ENCODE results near the gene TRIB2.
A peak's percentile ranks its signal among the peaks of the same experiment; 100 is the strongest.
"Not testable (repeated sequence)": the region's sequence is repeated elsewhere in the genome, so short reads cannot be mapped to it uniquely, and the experiment has no call there.

Gene TRIB2

GRCh38 chr2:12716282-12717190 is at the start of gene TRIB2:
TRIB2 (plus strand) TSS chr2:12716936; CDS start chr2:12718308, 1,372 bp downstream.
- peak; percentile 92 for DNase-seq

DNA sequence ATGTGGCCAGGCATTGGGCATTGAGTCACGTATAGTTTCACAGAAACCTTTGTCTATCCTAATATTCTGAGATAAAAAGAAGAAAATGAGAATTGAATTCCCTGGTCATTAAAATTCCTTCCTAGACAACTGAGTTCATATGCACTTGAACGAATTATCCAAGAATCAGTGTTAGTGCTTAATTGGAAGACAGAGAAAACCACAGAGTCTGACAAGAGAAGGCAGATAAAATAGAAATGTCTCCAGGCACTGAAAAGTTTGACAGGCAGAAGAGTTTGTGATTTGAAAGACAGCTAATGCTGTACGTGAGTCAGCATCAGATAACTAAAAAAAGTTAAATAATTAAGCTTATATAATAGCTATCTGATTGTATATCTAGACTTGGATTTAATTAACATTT is 47.7 kb upstream of the TRIB2 start:
- DNase-seq, result no peak

DNA sequence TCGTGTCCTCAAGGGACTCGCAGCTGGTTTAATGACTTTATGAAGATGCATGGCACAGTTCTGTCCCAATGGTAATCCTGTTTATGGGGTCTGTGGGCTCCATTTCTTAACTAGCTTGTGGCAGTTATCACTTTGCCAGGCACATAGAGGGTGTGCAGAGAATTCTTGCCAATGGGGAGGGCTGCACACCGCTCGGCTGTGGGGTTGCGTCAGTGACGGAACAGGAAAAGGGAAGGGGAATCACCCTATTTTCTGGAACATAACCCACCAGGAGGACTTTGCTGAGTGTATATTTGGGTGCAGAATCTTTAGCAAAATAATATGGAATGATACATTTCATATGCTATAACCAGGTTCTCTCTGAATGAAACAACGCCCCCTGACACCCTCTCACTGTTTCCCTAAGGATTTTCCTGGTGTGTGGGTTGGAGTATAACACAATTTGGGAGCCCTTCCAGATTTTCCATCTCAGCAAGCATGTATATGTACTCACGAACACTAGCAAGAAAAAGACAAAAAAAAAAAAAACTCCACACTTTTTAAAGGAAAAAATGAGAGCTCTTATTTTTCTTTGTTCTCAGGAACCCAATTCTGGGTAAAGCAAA is 43.9 kb upstream of the TRIB2 start:
- DNase-seq, result no peak

- no peak for DNase-seq
These were observed 42.0 kb upstream of the TRIB2 start for GRCh38 chr2:12674644-12675328.

DNA sequence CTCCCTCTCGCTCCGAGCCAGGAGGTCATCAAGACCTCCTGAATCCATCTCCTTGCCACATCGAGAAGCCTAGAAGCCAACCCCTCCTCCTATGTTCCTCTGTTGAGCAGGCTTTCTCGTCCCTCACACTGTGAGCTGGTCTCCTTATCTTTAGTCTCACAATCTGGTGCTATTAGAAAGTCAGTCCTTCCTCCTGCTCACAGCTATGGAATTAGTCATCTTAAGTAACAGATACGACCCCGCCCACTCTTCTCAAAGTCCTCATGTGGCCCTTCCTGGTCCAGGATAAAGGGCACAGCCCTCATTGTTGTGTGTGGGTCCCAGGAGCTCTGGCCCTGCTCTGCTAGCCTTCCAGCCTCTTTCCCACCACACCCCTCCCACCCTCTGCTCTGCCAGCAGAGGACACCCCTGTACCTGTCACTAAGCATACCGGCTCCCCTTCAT is 41.4 kb upstream of the TRIB2 start:
- no peak for DNase-seq

DNA sequence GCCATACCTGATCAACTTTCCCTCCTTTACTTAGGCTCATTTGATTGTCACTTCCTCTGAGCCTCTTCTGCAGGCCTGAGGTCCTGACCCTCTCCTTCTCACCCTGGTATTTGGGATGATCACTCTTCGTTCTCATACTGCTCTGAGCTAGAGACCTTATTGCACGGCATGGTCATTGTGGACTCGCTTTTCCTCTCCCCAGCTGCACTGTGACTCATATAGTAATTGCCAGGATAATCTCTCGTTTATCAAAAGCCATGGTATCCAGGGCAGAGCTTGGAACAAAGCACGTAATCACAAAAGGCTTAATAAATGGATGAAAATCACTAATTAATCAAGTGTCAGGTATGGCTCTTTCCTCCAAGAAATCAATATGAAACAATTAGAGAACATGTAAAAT is 40.9 kb upstream of the TRIB2 start:
- DNase-seq, result no peak

DNA sequence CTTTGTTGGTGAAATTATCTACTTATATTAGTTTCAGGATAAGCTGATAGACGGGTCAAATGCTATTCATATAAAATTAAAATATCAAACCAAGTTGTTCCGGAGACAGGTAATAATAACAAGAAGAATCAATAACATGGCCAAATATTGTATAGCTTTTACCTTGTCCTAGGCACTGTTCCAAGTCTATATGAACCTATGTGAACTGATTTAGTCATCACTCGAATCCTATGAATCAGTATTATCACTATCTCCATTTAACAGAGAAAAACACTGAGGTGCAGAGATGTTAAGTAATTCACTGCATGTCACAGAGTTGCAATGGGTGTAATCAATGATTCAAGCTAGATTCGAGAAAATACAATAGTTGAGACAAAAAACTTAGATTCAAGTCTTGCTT is 40.0 kb upstream of the TRIB2 start:
- DNase-seq, result no peak

GRCh38 chr2:12678186-12678585 is 38.5 kb upstream of the TRIB2 start:
- no peak for DNase-seq

GRCh38 chr2:12679550-12680072 is 37.1 kb upstream of the TRIB2 start:
- no peak for DNase-seq

- DNase-seq, result not testable (repeated sequence)
These were observed 36.6 kb upstream of the TRIB2 start for GRCh38 chr2:12680115-12680514.

DNA sequence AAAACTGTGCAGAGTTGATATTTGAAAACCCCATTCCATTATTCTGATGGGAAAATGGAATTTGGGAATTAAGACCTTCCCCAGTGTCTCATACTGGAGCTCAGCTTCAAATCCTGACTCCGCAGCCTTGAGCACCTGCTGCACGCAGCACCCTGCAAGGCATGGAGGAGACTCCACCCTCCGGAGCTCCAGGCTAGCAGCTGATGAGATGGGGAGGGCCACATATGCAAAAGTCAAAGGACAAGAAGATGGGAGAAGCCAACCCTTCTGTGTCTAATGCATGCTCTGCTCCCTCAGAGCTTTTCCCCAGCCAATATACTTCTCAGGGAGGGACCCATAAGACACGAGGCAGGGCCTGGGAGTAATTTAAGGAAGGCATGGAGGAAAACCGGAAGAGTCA is 34.7 kb upstream of the TRIB2 start:
- DNase-seq, result no peak

DNA sequence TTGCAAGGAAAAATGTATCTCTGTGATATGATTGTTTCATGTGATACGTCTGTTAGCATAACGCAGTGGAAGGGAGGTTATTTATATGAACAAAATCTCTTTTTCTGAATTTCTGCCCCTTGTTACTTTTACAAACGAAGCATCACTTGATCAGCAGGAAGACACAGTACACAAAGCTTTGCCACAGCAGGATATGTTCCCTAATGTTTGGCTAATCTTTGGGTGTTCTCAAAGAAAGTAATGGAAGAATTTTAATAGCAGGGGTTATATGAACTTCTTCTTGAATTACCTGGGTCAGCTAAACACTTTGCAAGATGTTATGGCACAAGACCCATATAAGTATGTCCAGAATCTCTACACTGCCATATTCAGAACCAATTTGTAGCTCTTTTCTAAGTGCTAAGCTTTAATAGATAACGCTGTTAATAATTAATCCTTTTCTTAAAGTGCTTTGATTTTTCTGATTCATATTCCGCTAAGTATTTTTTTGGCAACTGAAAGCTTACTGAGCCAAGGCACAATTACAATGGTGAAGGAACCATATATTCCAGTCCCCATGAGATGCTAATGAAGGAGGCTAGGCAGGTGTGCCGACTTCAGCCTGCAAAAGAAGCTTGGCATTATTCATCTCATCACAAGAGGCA is 33.2 kb upstream of the TRIB2 start:
- no peak for DNase-seq

DNA sequence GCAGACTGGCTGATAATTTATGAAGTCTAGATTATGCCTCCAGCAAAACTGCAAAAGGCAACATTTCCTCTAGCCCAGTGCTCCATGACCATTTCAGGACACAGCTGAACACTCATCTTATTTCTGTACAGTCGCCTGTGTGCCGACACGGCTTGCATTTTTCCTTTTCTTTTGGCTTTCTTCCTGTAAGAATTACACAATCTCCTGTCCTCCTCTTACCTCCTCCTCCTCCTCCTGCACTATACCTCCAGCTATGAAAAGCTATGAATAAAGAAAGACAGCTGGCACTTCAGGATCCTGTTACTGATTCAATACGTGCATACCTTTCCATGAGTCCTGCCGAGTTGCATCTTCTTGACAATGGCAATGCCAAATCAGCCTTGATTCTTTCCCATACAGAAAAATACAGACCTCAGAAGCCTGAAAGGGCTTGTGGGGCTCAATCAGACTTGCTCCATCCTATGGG is 32.2 kb upstream of the TRIB2 start:
- no peak for DNase-seq

DNA sequence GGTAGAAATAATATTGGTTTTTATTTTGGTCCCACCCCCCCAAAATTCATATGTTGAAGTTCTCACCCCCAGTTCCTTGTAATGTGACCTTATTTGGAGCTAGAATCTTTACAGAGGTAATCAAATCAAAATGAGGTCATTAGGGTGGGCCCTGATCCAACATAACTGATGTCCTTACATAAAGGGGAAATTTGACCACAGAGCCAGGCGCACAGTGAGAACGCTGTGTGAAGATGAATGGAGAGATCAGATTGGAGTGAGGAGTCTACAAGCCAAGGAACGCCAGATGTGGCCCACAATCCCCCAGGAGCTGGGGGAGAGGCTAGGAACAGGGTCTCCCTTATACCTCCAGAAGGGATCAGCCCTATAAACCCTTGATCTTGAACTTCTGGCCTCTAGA is 31.6 kb upstream of the TRIB2 start:
- no peak for DNase-seq

DNA sequence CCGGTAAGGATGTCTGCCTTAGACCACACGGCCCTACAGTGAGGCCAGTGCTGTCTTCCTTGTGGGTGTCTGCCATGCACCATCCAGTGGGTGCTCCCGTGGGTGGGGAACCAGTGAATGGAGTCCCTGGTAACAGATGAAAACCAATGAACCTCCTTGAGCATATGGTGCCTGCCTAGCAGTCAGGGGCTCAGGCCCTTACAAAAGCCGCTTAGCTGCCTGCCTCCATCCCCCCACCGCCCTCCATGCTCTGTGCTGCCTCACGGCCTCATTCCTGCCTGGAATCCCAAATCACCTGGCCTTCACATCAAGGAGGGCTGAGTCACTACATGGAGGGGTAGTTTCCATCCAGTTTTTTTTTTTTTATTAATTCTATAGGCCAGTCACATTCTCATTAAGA is 30.8 kb upstream of the TRIB2 start:
- no peak for DNase-seq

- no peak for DNase-seq
These were observed 29.9 kb upstream of the TRIB2 start for GRCh38 chr2:12686708-12687283.

DNA sequence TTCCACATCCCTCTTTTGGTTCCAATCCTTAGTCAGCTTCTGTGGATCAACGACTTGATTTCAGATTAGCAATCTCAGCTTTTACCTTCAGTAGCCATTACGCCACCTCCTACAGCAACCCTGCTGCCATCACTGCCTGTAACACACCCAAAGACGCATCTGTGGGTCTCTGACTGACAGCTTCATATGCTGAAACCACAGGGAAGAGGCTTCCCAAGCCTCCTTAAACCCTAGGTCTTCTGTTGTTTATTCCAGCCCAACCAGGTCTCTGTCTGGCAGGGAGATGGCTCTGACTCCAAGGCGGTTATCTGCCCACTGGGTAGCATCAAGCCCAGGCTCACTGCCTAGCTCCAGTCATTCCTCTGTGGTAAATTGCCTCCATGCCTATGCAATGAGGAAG is 28.6 kb upstream of the TRIB2 start:
- DNase-seq, result no peak

- no peak for DNase-seq
These were observed 27.8 kb upstream of the TRIB2 start for GRCh38 chr2:12688893-12689292.

GRCh38 chr2:12693509-12693908 is 23.2 kb upstream of the TRIB2 start:
- no peak for DNase-seq

GRCh38 chr2:12694990-12695774 is 21.6 kb upstream of the TRIB2 start:
- DNase-seq, result no peak

DNA sequence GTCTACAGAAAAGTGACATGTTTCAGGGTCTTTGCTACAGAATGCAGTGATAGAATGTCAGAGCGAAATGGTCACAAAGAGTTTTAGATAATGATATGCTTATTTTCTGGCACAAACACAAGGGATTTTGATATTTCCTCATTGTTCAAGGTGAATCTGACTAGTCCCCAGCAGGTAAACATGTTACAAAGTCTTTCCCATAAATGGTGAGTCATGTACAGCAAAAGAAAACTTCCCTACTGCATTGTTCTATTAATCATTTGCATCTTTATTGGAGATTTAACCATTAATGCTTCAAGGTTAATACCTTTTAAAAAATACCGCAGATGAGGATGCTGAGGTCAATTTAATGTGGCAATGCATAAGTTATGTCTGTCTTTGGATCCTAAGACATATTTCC is 19.1 kb upstream of the TRIB2 start:
- DNase-seq, result no peak

DNA sequence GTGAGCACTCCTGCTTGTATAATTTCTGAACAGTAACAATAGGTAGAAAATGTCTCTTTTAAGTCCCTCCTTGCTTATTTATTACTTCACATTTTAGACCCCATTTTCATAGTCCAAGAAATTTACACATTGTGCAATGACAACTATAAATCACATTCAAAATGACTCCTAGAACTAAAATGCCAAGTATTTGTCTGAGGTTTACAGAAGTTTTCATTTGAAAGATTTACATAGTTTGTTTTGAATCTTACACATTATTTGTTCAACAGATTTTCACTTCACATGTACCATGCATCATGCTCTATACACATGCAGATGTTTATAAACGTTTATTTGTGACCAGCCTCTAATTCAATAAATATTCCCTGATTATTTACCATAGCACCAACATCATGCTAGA is 15.7 kb upstream of the TRIB2 start:
- no peak for DNase-seq

Measured in activated T-cell treated with anti-CD3 and anti-CD28 coated beads, Interleukin-2, amount 50 U/mL, for 1 hour (primary cell).